GM23248 (cell line): ENCODE measurements around the gene NEDD4L.

Experiments used
- EZH2 ChIP-seq: fragments of 200-600 bp; sonication (generic); IDR thresholded peaks from 2 replicates; pipeline ENCODE4 v1.6.1; 2018; ENCODE audit warnings: antibody characterized with exemption, mild to moderate bottlenecking; ENCODE audit not compliant: insufficient read depth, poor library complexity, severe bottlenecking
- EZH2phosphoT487 ChIP-seq: fragments of 200-600 bp; sonication (generic); IDR thresholded peaks from 2 replicates; pipeline ENCODE4 v1.6.1; 2018; ENCODE audit warnings: antibody characterized with exemption, moderate library complexity, mild to moderate bottlenecking, low read depth; ENCODE audit not compliant: insufficient read depth

DNA sequence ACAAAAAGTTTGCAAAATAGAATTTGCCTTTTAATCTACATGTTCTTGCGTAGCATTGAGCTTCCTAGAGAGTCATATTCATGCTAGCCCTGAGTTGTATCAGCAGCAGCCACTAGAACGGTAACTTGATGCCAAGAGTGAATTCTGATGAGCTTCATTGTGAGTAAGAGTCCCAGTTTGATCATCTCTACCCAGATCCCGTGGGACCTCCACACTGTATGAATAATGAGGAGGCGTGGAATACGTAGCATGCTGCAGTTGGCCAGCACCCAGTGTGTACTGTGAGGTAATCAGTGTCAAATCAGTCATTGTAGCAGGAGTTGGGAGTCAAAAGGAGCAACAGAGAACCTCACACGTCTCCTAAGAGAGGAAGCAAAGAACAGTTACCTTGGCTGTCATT is 197.9 kb downstream of the NEDD4L start:
- TF ChIP-seq EZH2 (no peak), EZH2phosphoT487 (no peak)
